Neural crest cell (in vitro differentiated cells): Measurements from ENCODE around the gene FSTL4. TPM values are rescaled to one million over a fixed set of nuclear protein-coding genes. Genes with fewer than 3 reads are reported as not detected.
A peak's percentile ranks its signal among the peaks of the same experiment; 100 is the strongest.

Source experiments
- DNase-seq: peaks from one replicate; pipeline ENCODE4 v3.0.0; 2021; ENCODE audit warnings: low read depth, mixed read lengths, low spot score
- H3K27ac Mint-ChIP-seq: one replicate; pipeline ENCODE4 v1.8.0; 2021; ENCODE audit warnings: mild to moderate bottlenecking, mixed read lengths; ENCODE audit not compliant: unreplicated experiment
- H3K27me3 Mint-ChIP-seq: 2 replicates; pipeline ENCODE4 v1.8.0; 2021; ENCODE audit warnings: low read depth, mild to moderate bottlenecking, mixed read lengths
- H3K36me3 Mint-ChIP-seq: 2 replicates; pipeline ENCODE4 v1.8.0; 2021; ENCODE audit warnings: low read depth, mild to moderate bottlenecking, mixed read lengths
- H3K4me1 Mint-ChIP-seq: 2 replicates; pipeline ENCODE4 v1.8.0; 2021; ENCODE audit warnings: mixed read lengths
- H3K4me3 Mint-ChIP-seq: one replicate; pipeline ENCODE4 v1.8.0; 2021; ENCODE audit warnings: mild to moderate bottlenecking, mixed read lengths
- H3K9me3 Mint-ChIP-seq: 2 replicates; pipeline ENCODE4 v1.8.0; 2021; ENCODE audit warnings: mixed read lengths
- total RNA-seq: library from RNA; stranded (reverse); gene quantifications from 2 replicates; pipeline ENCODE4 v1.2.1, GENCODE V29; 2021
- TF ChIP-seq, protein P1 (sequence below): fragments of 200-600 bp; sonication (generic); conservative IDR thresholded peaks from 2 replicates; pipeline ENCODE4 v1.5.0; 2021; ENCODE audit warnings: antibody characterized with exemption, mild to moderate bottlenecking

FSTL4 gene
- total RNA-seq, 1 donor from 2014 or later: 2.0 TPM

DNA sequence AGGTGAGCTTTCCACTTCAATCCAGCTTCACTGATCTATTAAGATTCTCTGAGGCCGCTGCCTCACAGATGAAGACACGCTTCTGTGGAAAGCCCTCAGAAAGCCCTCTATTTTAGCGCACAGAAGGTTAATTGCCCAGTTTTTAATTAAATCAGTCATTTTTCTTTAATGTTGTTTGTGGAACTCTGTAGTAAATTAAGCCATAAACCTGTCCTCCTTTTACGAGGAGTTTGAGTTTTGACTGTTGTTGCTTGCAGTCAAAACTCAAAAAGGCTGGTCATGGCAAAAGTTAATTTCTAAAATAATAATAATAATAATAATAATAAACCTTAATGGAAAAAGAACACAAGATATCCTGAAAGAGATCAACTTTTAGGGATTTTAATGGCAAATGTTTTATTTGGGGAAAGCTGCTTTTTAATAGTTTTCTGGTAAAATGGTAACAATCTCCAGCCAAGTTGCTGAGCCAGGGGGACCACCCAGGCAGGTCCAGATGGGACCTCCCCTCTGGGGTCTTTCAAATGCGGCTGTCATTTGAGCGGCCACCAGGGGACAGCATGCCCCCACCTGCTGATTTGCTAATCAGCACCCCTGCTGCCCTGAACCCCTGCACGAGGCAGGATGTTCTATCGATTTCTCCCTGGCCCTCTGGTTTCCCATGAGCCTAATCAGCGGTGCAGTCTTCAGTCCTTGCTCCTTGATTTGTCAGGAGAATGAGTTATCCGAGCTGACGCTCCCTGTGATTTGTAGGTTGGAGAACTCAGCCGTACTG lies 247.2 kb downstream of the FSTL4 start:
- H3K27ac Mint-ChIP-seq: no peak overlapping the region
- no peaks in the 10 kb centered on the region for H3K36me3 Mint-ChIP-seq
- H3K4me1 Mint-ChIP-seq: peaks cover 54% of the 10 kb centered on the region
- TF ChIP-seq, protein P1, sequence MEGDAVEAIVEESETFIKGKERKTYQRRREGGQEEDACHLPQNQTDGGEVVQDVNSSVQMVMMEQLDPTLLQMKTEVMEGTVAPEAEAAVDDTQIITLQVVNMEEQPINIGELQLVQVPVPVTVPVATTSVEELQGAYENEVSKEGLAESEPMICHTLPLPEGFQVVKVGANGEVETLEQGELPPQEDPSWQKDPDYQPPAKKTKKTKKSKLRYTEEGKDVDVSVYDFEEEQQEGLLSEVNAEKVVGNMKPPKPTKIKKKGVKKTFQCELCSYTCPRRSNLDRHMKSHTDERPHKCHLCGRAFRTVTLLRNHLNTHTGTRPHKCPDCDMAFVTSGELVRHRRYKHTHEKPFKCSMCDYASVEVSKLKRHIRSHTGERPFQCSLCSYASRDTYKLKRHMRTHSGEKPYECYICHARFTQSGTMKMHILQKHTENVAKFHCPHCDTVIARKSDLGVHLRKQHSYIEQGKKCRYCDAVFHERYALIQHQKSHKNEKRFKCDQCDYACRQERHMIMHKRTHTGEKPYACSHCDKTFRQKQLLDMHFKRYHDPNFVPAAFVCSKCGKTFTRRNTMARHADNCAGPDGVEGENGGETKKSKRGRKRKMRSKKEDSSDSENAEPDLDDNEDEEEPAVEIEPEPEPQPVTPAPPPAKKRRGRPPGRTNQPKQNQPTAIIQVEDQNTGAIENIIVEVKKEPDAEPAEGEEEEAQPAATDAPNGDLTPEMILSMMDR: peak; percentile 62
- no peaks in the 10 kb centered on the region for H3K27me3 Mint-ChIP-seq
- H3K9me3 Mint-ChIP-seq: no peaks in the 10 kb centered on the region
- peak; percentile 48 for DNase-seq
- no peak overlapping the region for H3K4me3 Mint-ChIP-seq

DNA sequence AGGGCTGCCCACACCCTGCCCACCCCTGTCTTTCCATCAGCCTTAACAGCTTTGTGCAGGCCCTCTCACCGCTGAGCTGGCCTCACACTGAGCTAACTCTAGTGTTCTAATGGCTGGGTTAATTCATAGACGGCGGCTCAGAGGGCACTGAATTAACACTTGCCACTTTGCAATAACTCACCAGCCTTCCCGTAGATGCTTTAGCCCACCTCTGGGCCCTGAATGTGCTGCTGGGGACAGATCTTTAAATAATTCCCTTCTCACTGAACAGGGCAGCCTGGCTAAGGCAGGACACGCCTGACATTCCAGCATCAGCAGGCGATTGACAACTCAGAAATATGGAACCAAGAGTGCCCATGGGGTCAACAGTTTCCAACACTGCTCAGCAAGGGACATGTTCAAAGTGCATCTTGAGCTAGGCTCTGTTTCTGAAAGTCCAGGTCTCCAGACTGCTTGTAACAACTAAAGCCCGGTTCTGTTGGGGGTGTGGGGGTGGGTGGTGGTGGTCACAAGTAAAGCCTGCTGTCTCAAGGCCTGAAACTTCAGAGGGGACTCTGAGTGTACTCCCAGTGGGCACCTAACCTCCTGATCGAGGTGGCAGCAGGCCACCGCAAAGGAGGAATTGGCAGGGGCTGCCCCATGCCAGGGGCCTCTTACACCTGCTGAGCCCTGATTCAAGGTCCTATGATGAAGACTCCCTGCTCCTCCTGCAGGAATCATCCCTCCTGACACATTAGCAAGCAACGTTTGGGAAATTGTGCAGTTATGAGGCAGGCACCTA lies 248.3 kb downstream of the FSTL4 start:
- TF ChIP-seq, protein P1: no peak
- H3K27me3 Mint-ChIP-seq: no peaks in the 10 kb centered on the region
- no peaks in the 10 kb centered on the region for H3K36me3 Mint-ChIP-seq
- no peak overlapping the region for H3K27ac Mint-ChIP-seq
- no peak overlapping the region for H3K4me3 Mint-ChIP-seq
- no peaks in the 10 kb centered on the region for H3K9me3 Mint-ChIP-seq
- DNase-seq: no peak
- peaks cover 64% of the 10 kb centered on the region for H3K4me1 Mint-ChIP-seq

DNA sequence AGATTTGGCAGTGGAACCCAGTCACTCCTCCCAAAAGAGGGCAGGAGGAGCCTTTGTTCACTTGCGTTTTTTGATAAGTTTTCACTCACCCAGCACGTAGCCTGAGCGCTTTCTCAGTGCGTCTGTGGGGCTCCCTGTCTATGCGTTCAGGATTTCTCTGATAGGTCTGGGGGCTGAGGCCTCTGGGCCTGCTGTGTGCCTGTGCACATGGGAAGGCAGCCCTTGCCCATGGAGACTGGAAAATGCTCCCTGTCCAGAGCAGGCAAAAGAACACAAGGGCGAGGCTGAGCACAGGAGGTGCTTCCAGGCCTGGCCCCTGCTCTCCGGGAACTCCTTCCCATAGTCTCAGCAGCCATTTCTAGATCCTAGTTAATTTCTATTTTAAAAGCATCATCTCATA lies 249.9 kb downstream of the FSTL4 start:
- no peaks in the 10 kb centered on the region for H3K27me3 Mint-ChIP-seq
- no peaks in the 10 kb centered on the region for H3K9me3 Mint-ChIP-seq
- H3K36me3 Mint-ChIP-seq: no peaks in the 10 kb centered on the region
- TF ChIP-seq, protein P1: no peak
- no peak overlapping the region for H3K4me3 Mint-ChIP-seq
- peaks cover 54% of the 10 kb centered on the region for H3K4me1 Mint-ChIP-seq
- DNase-seq: no peak
- H3K27ac Mint-ChIP-seq: no peak overlapping the region

DNA sequence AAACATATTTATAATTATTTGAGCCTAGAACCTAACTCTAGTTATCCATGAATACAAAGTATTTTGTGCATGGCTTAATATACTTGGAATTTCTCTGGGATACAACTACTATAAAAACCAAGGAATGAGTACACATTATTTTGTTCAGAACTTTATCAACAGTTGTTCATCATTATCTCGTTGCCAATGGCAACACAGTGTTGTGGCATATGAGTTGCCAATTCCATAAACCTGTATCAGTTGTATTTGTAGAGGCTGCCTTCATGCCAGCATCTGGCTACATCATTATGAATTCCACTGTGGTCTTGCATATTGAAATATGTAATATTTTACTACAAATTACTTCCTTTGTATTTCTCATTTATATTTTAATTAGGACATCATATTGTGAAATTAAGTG lies 250.4 kb downstream of the FSTL4 start:
- H3K27ac Mint-ChIP-seq: no peak overlapping the region
- no peak overlapping the region for H3K4me3 Mint-ChIP-seq
- no peaks in the 10 kb centered on the region for H3K9me3 Mint-ChIP-seq
- peaks cover 54% of the 10 kb centered on the region for H3K4me1 Mint-ChIP-seq
- H3K36me3 Mint-ChIP-seq: no peaks in the 10 kb centered on the region
- TF ChIP-seq, protein P1: no peak
- no peaks in the 10 kb centered on the region for H3K27me3 Mint-ChIP-seq
- DNase-seq: no peak

DNA sequence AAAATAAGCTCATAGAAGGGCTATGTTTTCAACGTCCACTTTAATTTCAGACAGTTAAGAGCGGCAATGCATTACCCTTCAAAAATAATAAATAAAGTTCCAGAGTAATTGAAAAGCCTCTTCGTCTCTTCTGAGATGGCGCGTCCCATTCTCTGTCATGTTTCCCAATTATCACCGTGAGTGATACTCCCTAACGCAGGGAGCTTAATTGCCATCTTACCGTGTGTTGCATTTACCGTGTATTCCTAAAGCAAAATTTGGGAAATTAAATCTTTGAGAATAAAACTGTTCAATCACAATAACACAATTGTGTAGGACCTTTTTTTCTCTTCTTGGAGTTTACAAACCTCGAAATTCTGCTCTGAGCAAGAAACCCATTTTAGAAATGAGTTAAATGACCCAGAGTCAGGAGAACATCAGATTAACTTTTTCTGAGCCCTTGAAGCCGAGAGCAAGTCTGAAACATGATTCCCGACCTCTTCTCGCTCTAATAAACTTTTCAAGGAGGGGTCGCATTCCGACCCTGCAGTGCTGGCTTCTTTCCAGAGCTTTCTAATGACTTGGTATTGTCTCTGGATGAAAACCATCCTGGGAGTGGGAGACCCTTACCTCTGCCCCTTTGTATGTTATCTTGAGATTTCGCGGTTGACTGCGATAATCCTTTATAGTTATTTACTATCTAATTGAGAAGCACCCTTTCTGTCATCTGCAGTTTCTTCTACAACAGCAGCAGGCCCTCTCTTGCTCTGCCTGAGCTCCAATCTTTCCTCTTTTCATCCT lies 251.5 kb downstream of the FSTL4 start:
- H3K4me1 Mint-ChIP-seq: peaks cover 50% of the 10 kb centered on the region
- H3K36me3 Mint-ChIP-seq: no peaks in the 10 kb centered on the region
- no peaks in the 10 kb centered on the region for H3K27me3 Mint-ChIP-seq
- TF ChIP-seq, protein P1: no peak
- H3K4me3 Mint-ChIP-seq: no peak overlapping the region
- H3K9me3 Mint-ChIP-seq: no peaks in the 10 kb centered on the region
- DNase-seq: no peak
- H3K27ac Mint-ChIP-seq: peak overlapping the region; percentile 16
